ENCODE measurements around the gene TRAF4.
"Not testable (repeated sequence)": the region's sequence is repeated elsewhere in the genome, so short reads cannot be mapped to it uniquely, and the experiment has no call there.

TRAF4 gene

GRCh38 chr17:28722417-28723158 lies 21.2 kb upstream of the TRAF4 start:
- TF ChIP-seq CTCF (IDR thresholded peaks at IDR 0.05; ENCODE audit: low read depth, low read length), result no peak
- no peak overlapping the region for H3K4me3 ChIP-seq (ENCODE audit: low read depth, low read length)

GRCh38 chr17:28723159-28723835 lies 20.5 kb upstream of the TRAF4 start:
- no peak overlapping the region for H3K4me3 ChIP-seq (ENCODE audit: low read depth, low read length)
- TF ChIP-seq CTCF (IDR thresholded peaks at IDR 0.05; ENCODE audit: low read depth, low read length), result no peak

GRCh38 chr17:28723836-28724499 lies 19.8 kb upstream of the TRAF4 start:
- not testable (repeated sequence) for H3K4me3 ChIP-seq (ENCODE audit: low read depth, low read length)

GRCh38 chr17:28724500-28725165 lies 19.2 kb upstream of the TRAF4 start:
- no peak overlapping the region for H3K4me3 ChIP-seq (ENCODE audit: low read depth, low read length)
- no peak for TF ChIP-seq CTCF (IDR thresholded peaks at IDR 0.05; ENCODE audit: low read depth, low read length)

GRCh38 chr17:28725166-28725659 lies 18.6 kb upstream of the TRAF4 start:
- TF ChIP-seq CTCF (IDR thresholded peaks at IDR 0.05; ENCODE audit: low read depth, low read length), result no peak
- H3K4me3 ChIP-seq (ENCODE audit: low read depth, low read length), result peak overlapping the region; percentile 65

- no peak for TF ChIP-seq CTCF (IDR thresholded peaks at IDR 0.05; ENCODE audit: low read depth, low read length)
- H3K4me3 ChIP-seq (ENCODE audit: low read depth, low read length), result peak overlapping the region; percentile 65
These were observed 18.1 kb upstream of the TRAF4 start for GRCh38 chr17:28725660-28726225.

GRCh38 chr17:28726226-28726626 lies 17.6 kb upstream of the TRAF4 start, which contains the start of gene TLCD1:
TLCD1 (minus strand) TSS chr17:28726233; CDS start chr17:28726097, 136 bp downstream.
- TF ChIP-seq CTCF (IDR thresholded peaks at IDR 0.05; ENCODE audit: low read depth, low read length), result no peak

More at GRCh38 chr17:28726226-28726626, 17.6 kb upstream of the TRAF4 start, which contains the start of gene TLCD1:
- peak within 1 kb of the TSS; percentile 65 for H3K4me3 ChIP-seq (ENCODE audit: low read depth, low read length)
